ENCODE results near the gene NCKIPSD.

- TF ChIP-seq, protein P1, sequence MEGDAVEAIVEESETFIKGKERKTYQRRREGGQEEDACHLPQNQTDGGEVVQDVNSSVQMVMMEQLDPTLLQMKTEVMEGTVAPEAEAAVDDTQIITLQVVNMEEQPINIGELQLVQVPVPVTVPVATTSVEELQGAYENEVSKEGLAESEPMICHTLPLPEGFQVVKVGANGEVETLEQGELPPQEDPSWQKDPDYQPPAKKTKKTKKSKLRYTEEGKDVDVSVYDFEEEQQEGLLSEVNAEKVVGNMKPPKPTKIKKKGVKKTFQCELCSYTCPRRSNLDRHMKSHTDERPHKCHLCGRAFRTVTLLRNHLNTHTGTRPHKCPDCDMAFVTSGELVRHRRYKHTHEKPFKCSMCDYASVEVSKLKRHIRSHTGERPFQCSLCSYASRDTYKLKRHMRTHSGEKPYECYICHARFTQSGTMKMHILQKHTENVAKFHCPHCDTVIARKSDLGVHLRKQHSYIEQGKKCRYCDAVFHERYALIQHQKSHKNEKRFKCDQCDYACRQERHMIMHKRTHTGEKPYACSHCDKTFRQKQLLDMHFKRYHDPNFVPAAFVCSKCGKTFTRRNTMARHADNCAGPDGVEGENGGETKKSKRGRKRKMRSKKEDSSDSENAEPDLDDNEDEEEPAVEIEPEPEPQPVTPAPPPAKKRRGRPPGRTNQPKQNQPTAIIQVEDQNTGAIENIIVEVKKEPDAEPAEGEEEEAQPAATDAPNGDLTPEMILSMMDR (IDR thresholded peaks at IDR 0.05; ENCODE audit: low read length) = peak; percentile 66
- TF ChIP-seq EZH2phosphoT487 (IDR thresholded peaks at IDR 0.05; ENCODE audit: low read length) = no peak
Measured at GRCh38 chr3:48685603-48686511, at the start of gene NCKIPSD.
